IMR-90 (cell line): ENCODE results near the gene PCYT1A. TPM values are rescaled to one million over a fixed set of nuclear protein-coding genes. Genes with fewer than 3 reads are reported as not detected.

Experiments
- ATAC-seq: fragments of 200-7000 bp; cut with Tn5 transposase; 2 replicates; pipeline ENCODE4 v1.9.1; 2020; ENCODE audit warnings: low read depth, mild to moderate bottlenecking, moderate library complexity
- BruUV-seq: library from RNA; stranded (reverse); fragments of 400-500 nt; replicated peaks from 2 replicates; lab custom pipeline; 2021; lab: Mats Ljungman, UMichigan
- CTCF ChIA-PET: fragments of 300-600 bp; formaldehyde crosslinking; extraction: SDS; loops from one replicate; lab custom pipeline; 2021; ENCODE audit warnings: antibody characterized with exemption; lab: Yijun Ruan, JAX
- POLR2A ChIA-PET: fragments of 300-600 bp; sonication (Branson Sonifier 250); formaldehyde crosslinking; loops from one replicate; lab custom pipeline; 2022; ENCODE audit warnings: antibody characterized with exemption; ENCODE audit not compliant: unreplicated experiment; lab: Charles Lee
- DNase-seq: peaks from one replicate; pipeline ENCODE4 v3.0.0; 2013
- H2AFZ ChIP-seq: replicated peaks from 2 replicates; pipeline ENCODE3; 2013; ENCODE audit warnings: low read length, mild to moderate bottlenecking; ENCODE audit not compliant: poor library complexity
- H2AK5ac ChIP-seq: 2 replicates; pipeline ENCODE4 v1.6.1; 2013; ENCODE audit warnings: low read depth, low read length, inconsistent platforms
- H2AK9ac ChIP-seq: replicated peaks from 2 replicates; pipeline ENCODE3; 2013; ENCODE audit warnings: mild to moderate bottlenecking, low read depth, low read length, moderate library complexity; ENCODE audit not compliant: poor library complexity
- H2BK120ac ChIP-seq: 2 replicates; pipeline ENCODE4 v1.6.1; 2013; ENCODE audit warnings: low read depth, low read length, inconsistent platforms
- H2BK15ac ChIP-seq: 3 replicates; pipeline ENCODE4 v1.6.1; 2013; ENCODE audit warnings: low read depth, low read length, inconsistent platforms
- H2BK20ac ChIP-seq: 2 replicates; pipeline ENCODE4 v1.6.1; 2013; ENCODE audit warnings: low read depth, mild to moderate bottlenecking, inconsistent platforms, low read length, moderate library complexity
- H2BK5ac ChIP-seq: 2 replicates; pipeline ENCODE4 v1.6.1; 2013; ENCODE audit warnings: mild to moderate bottlenecking, low read depth, low read length, inconsistent platforms; ENCODE audit not compliant: poor library complexity, severe bottlenecking
- H3K14ac ChIP-seq: replicated peaks from 2 replicates; pipeline ENCODE4 v1.6.1; 2013; ENCODE audit warnings: low read depth, low read length, inconsistent platforms
- H3K18ac ChIP-seq: 2 replicates; pipeline ENCODE4 v1.6.1; 2013; ENCODE audit warnings: low read depth, low read length, control low read depth
- H3K23ac ChIP-seq: 2 replicates; pipeline ENCODE4 v1.6.1; 2013; ENCODE audit warnings: low read depth, low read length, inconsistent platforms
- H3K27ac ChIP-seq: 2 replicates; pipeline ENCODE4 v1.5.1; 2013; ENCODE audit warnings: mild to moderate bottlenecking, control low read depth, low read length; ENCODE audit not compliant: insufficient read depth
- H3K27me3 ChIP-seq: 2 replicates; pipeline ENCODE4 v1.6.1; 2013; ENCODE audit warnings: low read length; ENCODE audit not compliant: control insufficient read depth, insufficient read depth
- H3K36me3 ChIP-seq: 2 replicates; pipeline ENCODE4 v1.6.1; 2013; ENCODE audit warnings: low read length, mixed read lengths; ENCODE audit not compliant: control insufficient read depth, insufficient read depth
- H3K4ac ChIP-seq: 2 replicates; pipeline ENCODE4 v1.6.1; 2013; ENCODE audit warnings: low read depth, low read length, inconsistent platforms
- H3K4me1 ChIP-seq: 2 replicates; pipeline ENCODE4 v1.6.1; 2013; ENCODE audit warnings: low read length, mixed read lengths; ENCODE audit not compliant: control insufficient read depth, insufficient read depth
- H3K4me2 ChIP-seq: 2 replicates; pipeline ENCODE4 v1.6.1; 2013; ENCODE audit warnings: low read depth, mild to moderate bottlenecking, control low read depth, low read length, moderate library complexity
- H3K4me3 ChIP-seq: 2 replicates; pipeline ENCODE4 v1.5.1; 2013; ENCODE audit warnings: low read depth, mild to moderate bottlenecking, control low read depth, low read length, moderate library complexity; ENCODE audit not compliant: insufficient read depth
- H3K56ac ChIP-seq: 2 replicates; pipeline ENCODE4 v1.6.1; 2013; ENCODE audit warnings: low read length, inconsistent platforms; ENCODE audit not compliant: insufficient read depth; ENCODE audit errors: extremely low read depth
- H3K79me1 ChIP-seq, 2 experiments: 2 replicates each; pipeline ENCODE4 v1.6.1; 2013; ENCODE audit warnings: low read length in 2 of 2, inconsistent platforms in 1 of 2, low read depth in 1 of 2
- H3K9ac ChIP-seq: 2 replicates; pipeline ENCODE4 v1.6.1; 2013; ENCODE audit warnings: low read depth, low read length, control low read depth
- H3K9me1 ChIP-seq: 2 replicates; pipeline ENCODE4 v1.6.1; 2013; ENCODE audit warnings: low read length, inconsistent platforms; ENCODE audit not compliant: insufficient read depth
- H3K9me3 ChIP-seq: 2 replicates; pipeline ENCODE4 v1.6.1; 2013; ENCODE audit warnings: low read length; ENCODE audit not compliant: control insufficient read depth, insufficient read depth
- H4K20me1 ChIP-seq: 2 replicates; pipeline ENCODE4 v1.6.1; 2013; ENCODE audit warnings: low read length, inconsistent platforms; ENCODE audit not compliant: insufficient read depth
- H4K5ac ChIP-seq: 2 replicates; pipeline ENCODE4 v1.6.1; 2013; ENCODE audit warnings: mild to moderate bottlenecking, low read depth, low read length, control low read depth
- H4K8ac ChIP-seq, 2 experiments: 2 replicates each; pipeline ENCODE4 v1.6.1; 2013; ENCODE audit warnings: low read depth in 2 of 2, low read length in 2 of 2, control low read depth in 1 of 2, inconsistent platforms in 1 of 2
- H4K91ac ChIP-seq: 2 replicates; pipeline ENCODE4 v1.6.1; 2013; ENCODE audit warnings: low read depth, low read length, inconsistent platforms; ENCODE audit not compliant: insufficient read depth
- BHLHE40 ChIP-seq: fragments of 150-350 bp; IDR thresholded peaks from 2 replicates; pipeline ENCODE4 v1.6.1; 2016; ENCODE audit warnings: mild to moderate bottlenecking, low read depth, low read length
- CEBPB ChIP-seq: IDR thresholded peaks from 2 replicates; pipeline ENCODE4 v1.6.1; 2012; ENCODE audit warnings: low read depth, low read length, improper control_type of control experiment
- CHD1 ChIP-seq: IDR thresholded peaks from 2 replicates; pipeline ENCODE4 v1.6.1; 2012; ENCODE audit warnings: low read depth, low read length, improper control_type of control experiment
- FOS ChIP-seq: fragments of 150-350 bp; IDR thresholded peaks from 2 replicates; pipeline ENCODE4 v1.6.1; 2016; ENCODE audit warnings: low read depth, low read length
- MAFK ChIP-seq: IDR thresholded peaks from 2 replicates; pipeline ENCODE4 v1.6.1; 2012; ENCODE audit warnings: low read depth, low read length, improper control_type of control experiment
- MAZ ChIP-seq: IDR thresholded peaks from 2 replicates; pipeline ENCODE4 v1.6.1; 2012; ENCODE audit warnings: low read depth, mild to moderate bottlenecking, low read length, improper control_type of control experiment, moderate library complexity, borderline replicate concordance
- MXI1 ChIP-seq: IDR thresholded peaks from 2 replicates; pipeline ENCODE4 v1.6.1; 2012; ENCODE audit warnings: low read depth, mild to moderate bottlenecking, low read length, moderate library complexity, borderline replicate concordance
- POLR2A ChIP-seq: IDR thresholded peaks from 2 replicates; pipeline ENCODE4 v1.6.1; 2012; ENCODE audit warnings: mild to moderate bottlenecking, low read depth, low read length
- RCOR1 ChIP-seq: IDR thresholded peaks from 2 replicates; pipeline ENCODE4 v1.6.1; 2012; ENCODE audit warnings: mild to moderate bottlenecking, low read length, improper control_type of control experiment; ENCODE audit not compliant: insufficient replicate concordance
- RFX5 ChIP-seq: IDR thresholded peaks from 2 replicates; pipeline ENCODE4 v1.8.0; 2012; ENCODE audit warnings: low read depth, mild to moderate bottlenecking, low read length, moderate library complexity
- WGBS, 2 experiments: methylation state at CpG; one replicate each; pipeline versions ENCODE4 v1.1.5 to v1.1.7; 2013; ENCODE audit warnings: missing lambda C conversion rate in 2 of 2; ENCODE audit not compliant: insufficient read length in 1 of 2; ENCODE audit errors: extremely low coverage in 2 of 2; 5-methylcytosine and 5-hydroxymethylcytosine counted together
- dilution Hi-C: fragments of 300-500 bp; cut with HindIII; formaldehyde crosslinking; loops from one replicate; pipeline ENCODE4 v1.14.3; 2018; ENCODE audit warnings: low sequenced_read_pairs; ENCODE audit not compliant: unreplicated experiment
- in situ Hi-C: fragments of 300-500 bp; cut with MboI; formaldehyde crosslinking; loops from 3 replicates; pipeline ENCODE4 v1.14.3; 2019; ENCODE audit warnings: low sequenced_read_pairs, inconsistent platforms, mixed read lengths
- intact Hi-C: fragments of 100-400 bp; cut with micrococcal nuclease; formaldehyde crosslinking; loops from 2 replicates; pipeline ENCODE4 v1.10.0; 2022
- polyA plus RNA-seq, 3 experiments: library from polyadenylated mRNA; depleted of rRNA; stranded (reverse); fragments of >200 nt; gene quantifications; 2 replicates each; pipeline ENCODE4 v1.2.3, GENCODE V29; 2012; ENCODE audit warnings: low replicate concordance in 1 of 3
- total RNA-seq: library from RNA; depleted of rRNA; stranded (reverse); fragments of >200 nt; gene quantifications from 2 replicates; pipeline ENCODE4 v1.2.3, GENCODE V29; 2012
- TF ChIP-seq, protein P1 (sequence below): fragments of 150-350 bp; IDR thresholded peaks from 2 replicates; pipeline ENCODE4 v1.6.1; 2017; ENCODE audit warnings: mild to moderate bottlenecking, antibody characterized with exemption, low read length, low read depth
- TF ChIP-seq, protein P2 (sequence below): conservative IDR thresholded peaks from 2 replicates; pipeline ENCODE4 v1.5.1; 2012; ENCODE audit warnings: mild to moderate bottlenecking, low read depth, low read length, improper control_type of control experiment
- TF ChIP-seq, protein P3 (sequence below): fragments of 150-350 bp; IDR thresholded peaks from 2 replicates; pipeline ENCODE4 v1.6.1; 2016; ENCODE audit warnings: low read depth, mild to moderate bottlenecking, low read length, moderate library complexity, borderline replicate concordance

PCYT1A gene
- total and polyA plus RNA-seq, 2 of the 4 experiments (the other 2 are of a cell fraction), result 62.8 to 127 TPM

DNA sequence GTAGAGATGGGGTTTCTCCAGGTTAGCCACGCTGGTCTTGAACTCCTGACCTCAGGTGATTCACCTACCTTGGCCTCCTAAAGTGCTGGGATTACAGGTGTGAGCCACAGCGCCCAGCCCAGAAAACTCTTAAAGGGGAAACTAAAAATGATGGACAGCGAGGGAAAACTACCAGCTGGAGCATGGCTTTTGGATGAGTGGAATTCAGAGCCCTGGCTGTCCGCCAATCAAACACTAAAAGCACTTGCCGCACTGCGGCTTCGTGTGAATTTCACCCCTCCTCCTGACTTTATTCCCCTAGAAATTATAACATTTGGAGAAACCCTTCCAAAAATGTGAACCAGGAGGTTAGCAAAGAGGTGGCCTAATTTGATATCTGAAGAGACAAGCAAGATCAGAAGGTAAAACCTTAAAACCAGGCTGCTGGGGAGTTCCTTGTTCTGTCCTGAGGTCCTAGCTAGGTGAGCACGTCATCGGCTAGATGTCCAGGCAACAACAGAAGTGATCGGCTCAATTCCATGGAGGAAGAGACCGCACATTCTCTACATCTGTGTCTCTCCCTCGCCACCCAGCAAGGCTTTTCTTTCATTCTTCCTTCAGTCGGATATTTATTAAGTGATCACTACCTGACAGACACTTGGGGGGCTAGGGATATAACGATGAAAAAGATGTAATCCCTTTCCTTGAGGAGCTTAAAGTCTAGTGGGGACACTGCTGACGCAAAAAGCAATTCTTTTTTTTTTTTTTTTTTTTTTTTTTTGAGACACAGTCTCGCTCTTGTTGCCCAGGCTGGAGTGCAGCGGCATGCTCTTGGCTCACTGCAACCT is 49.0 kb upstream of the PCYT1A start:
- in situ Hi-C loops, result no loop called here

More for the DNA sequence above, 49.0 kb upstream of the PCYT1A start:
- no peak overlapping the region for H4K5ac ChIP-seq
- H2BK15ac ChIP-seq, result no peak overlapping the region
- no peak overlapping the region for H2BK120ac ChIP-seq
- H3K27ac ChIP-seq, result no peak overlapping the region
- H3K9ac ChIP-seq, result no peak overlapping the region
- intact Hi-C loops, result no loop called here
- DNase-seq (no peak), ATAC-seq (no peak)
- H2BK20ac ChIP-seq, result no peak overlapping the region
- no peak overlapping the region for H2AK5ac ChIP-seq
- no peak for TF ChIP-seq MAFK
- TF ChIP-seq FOS, result no peak
- no peak for TF ChIP-seq MXI1
- TF ChIP-seq, protein P1, sequence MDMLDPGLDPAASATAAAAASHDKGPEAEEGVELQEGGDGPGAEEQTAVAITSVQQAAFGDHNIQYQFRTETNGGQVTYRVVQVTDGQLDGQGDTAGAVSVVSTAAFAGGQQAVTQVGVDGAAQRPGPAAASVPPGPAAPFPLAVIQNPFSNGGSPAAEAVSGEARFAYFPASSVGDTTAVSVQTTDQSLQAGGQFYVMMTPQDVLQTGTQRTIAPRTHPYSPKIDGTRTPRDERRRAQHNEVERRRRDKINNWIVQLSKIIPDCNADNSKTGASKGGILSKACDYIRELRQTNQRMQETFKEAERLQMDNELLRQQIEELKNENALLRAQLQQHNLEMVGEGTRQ, result no peak
- TF ChIP-seq, protein P2, sequence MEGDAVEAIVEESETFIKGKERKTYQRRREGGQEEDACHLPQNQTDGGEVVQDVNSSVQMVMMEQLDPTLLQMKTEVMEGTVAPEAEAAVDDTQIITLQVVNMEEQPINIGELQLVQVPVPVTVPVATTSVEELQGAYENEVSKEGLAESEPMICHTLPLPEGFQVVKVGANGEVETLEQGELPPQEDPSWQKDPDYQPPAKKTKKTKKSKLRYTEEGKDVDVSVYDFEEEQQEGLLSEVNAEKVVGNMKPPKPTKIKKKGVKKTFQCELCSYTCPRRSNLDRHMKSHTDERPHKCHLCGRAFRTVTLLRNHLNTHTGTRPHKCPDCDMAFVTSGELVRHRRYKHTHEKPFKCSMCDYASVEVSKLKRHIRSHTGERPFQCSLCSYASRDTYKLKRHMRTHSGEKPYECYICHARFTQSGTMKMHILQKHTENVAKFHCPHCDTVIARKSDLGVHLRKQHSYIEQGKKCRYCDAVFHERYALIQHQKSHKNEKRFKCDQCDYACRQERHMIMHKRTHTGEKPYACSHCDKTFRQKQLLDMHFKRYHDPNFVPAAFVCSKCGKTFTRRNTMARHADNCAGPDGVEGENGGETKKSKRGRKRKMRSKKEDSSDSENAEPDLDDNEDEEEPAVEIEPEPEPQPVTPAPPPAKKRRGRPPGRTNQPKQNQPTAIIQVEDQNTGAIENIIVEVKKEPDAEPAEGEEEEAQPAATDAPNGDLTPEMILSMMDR, result no peak
- TF ChIP-seq CEBPB, result no peak
- no peak for TF ChIP-seq CHD1
- TF ChIP-seq, protein P3, sequence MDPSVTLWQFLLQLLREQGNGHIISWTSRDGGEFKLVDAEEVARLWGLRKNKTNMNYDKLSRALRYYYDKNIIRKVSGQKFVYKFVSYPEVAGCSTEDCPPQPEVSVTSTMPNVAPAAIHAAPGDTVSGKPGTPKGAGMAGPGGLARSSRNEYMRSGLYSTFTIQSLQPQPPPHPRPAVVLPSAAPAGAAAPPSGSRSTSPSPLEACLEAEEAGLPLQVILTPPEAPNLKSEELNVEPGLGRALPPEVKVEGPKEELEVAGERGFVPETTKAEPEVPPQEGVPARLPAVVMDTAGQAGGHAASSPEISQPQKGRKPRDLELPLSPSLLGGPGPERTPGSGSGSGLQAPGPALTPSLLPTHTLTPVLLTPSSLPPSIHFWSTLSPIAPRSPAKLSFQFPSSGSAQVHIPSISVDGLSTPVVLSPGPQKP, result no peak
- no peak for TF ChIP-seq BHLHE40
- TF ChIP-seq RCOR1, result no peak
- TF ChIP-seq POLR2A, result no peak
- no peak for TF ChIP-seq MAZ
- no peak for TF ChIP-seq RFX5
- no peaks in the 10 kb centered on the region for H3K79me1 ChIP-seq
- H2AFZ ChIP-seq, result no peak overlapping the region
- no peak overlapping the region for H3K4me3 ChIP-seq
- no peak overlapping the region for H4K8ac ChIP-seq
- no peak overlapping the region for H4K91ac ChIP-seq
- H2BK5ac ChIP-seq, result no peak overlapping the region
- H3K27me3 ChIP-seq, result no peaks in the 10 kb centered on the region
- peaks cover 3% of the 10 kb centered on the region for H3K9me1 ChIP-seq
- no peaks in the 10 kb centered on the region for H3K4me1 ChIP-seq
- no peak overlapping the region for H3K56ac ChIP-seq
- no peaks in the 10 kb centered on the region for H4K20me1 ChIP-seq
- no peak overlapping the region for H3K23ac ChIP-seq
- 93% methylated on average over 3 of the region's 17 CpGs; no CpG with 5 or more reads in 1 of the 2 experiments for WGBS, 2 experiments
- BruUV-seq, result no TSS peak
- H3K36me3 ChIP-seq, result no peaks in the 10 kb centered on the region
- dilution Hi-C loops, result no loop called here
- no peak overlapping the region for H3K14ac ChIP-seq
- no peak overlapping the region for H2AK9ac ChIP-seq
- H3K4me2 ChIP-seq, result no peak overlapping the region
- H3K9me3 ChIP-seq, result no peaks in the 10 kb centered on the region
- no peak overlapping the region for H3K18ac ChIP-seq
- ChIA-PET CTCF (no interaction called here), POLR2A (no interaction called here)
- no peak overlapping the region for H3K4ac ChIP-seq
